ENCODE measurements around the gene SGMS1. TPM values are rescaled to one million over a fixed set of nuclear protein-coding genes. Genes with fewer than 3 reads are reported as not detected.
"Not testable (repeated sequence)": the region's sequence is repeated elsewhere in the genome, so short reads cannot be mapped to it uniquely, and the experiment has no call there.

SGMS1 gene
- total RNA-seq, 3 donors from 2014 or later, result 10.6 to 16.5 (median 14.1) TPM

- Mint-ChIP-seq H3K9me3 (no peaks in the 10 kb centered on the region), H3K4me1 (ENCODE audit: low read depth) (peaks cover 76% of the 10 kb centered on the region), H3K4me3 (no peak overlapping the region)
Measured at GRCh38 chr10:50575477-50576244, 48.1 kb downstream of the SGMS1 start.

GRCh38 chr10:50574931-50575330 lies 48.8 kb downstream of the SGMS1 start:
- DNase-seq (no peak), ATAC-seq (no peak)
- H3K4me1 Mint-ChIP-seq (ENCODE audit: low read depth), result peaks cover 70% of the 10 kb centered on the region
- H3K9me3 Mint-ChIP-seq, result no peaks in the 10 kb centered on the region
- H3K4me3 Mint-ChIP-seq, result no peak overlapping the region
- peaks cover 17% of the 10 kb centered on the region for H3K36me3 Mint-ChIP-seq (ENCODE audit: insufficient read depth)
- no peaks in the 10 kb centered on the region for H3K27me3 Mint-ChIP-seq (ENCODE audit: low read depth)

More at GRCh38 chr10:50575477-50576244, 48.1 kb downstream of the SGMS1 start:
- Mint-ChIP-seq H3K36me3 (ENCODE audit: insufficient read depth) (peaks cover 17% of the 10 kb centered on the region), H3K27me3 (ENCODE audit: low read depth) (no peaks in the 10 kb centered on the region)
- DNase-seq, result no peak
- no peak for ATAC-seq

DNA sequence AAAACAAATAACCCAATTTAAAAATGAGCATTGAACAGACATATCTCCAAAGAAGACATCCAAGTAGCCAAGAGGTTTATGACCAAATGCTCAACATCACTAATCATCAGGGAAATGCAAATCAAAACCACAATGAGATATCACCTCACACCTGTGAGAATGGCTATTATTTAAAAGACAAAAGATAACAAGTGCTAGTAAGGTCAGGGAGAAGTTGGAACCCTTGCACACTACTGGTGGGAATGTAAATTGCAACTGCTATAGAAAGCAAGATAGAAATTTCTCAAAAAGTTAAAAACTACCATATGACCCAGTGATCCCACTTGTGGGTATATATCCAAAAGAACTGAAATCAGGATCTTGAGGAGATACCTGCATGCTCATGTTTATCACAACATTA lies 49.5 kb downstream of the SGMS1 start:
- peak in 1 of 2 donors; percentile 18 for ATAC-seq
- peaks cover 64% of the 10 kb centered on the region for H3K4me1 Mint-ChIP-seq (ENCODE audit: low read depth)
- H3K9me3 Mint-ChIP-seq, result no peaks in the 10 kb centered on the region
- no peak for DNase-seq
- no peaks in the 10 kb centered on the region for H3K27me3 Mint-ChIP-seq (ENCODE audit: low read depth)
- peaks cover 17% of the 10 kb centered on the region for H3K36me3 Mint-ChIP-seq (ENCODE audit: insufficient read depth)
- H3K4me3 Mint-ChIP-seq, result no peak overlapping the region

DNA sequence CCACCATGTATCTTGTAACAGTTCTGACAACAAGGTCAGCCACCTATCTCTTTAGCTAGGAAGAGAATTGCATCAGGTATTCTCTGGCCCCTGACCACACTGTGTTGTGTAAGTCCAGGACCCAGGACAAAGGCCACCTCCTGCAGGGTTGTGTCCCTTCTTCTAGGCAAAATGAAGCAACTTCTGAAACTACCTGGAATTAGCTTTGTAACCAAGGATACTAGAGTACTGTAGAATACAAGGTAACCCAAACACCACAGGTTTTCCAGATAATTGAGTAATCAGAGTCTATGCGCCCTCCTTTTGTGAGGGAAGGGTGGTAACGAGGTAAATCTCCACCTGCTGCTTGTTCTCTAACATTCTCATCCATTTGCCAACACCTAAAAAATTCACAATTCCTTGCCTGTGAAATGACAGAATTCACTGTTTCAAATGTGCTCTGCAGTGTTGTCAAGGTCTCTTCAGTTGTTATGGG lies 51.7 kb downstream of the SGMS1 start:
- no peaks in the 10 kb centered on the region for H3K27me3 Mint-ChIP-seq (ENCODE audit: low read depth)
- DNase-seq, result no peak
- H3K4me1 Mint-ChIP-seq (ENCODE audit: low read depth), result peaks cover 44% of the 10 kb centered on the region
- H3K36me3 Mint-ChIP-seq (ENCODE audit: insufficient read depth), result peaks cover 14% of the 10 kb centered on the region
- ATAC-seq, result no peak
- H3K9me3 Mint-ChIP-seq, result no peaks in the 10 kb centered on the region
- H3K4me3 Mint-ChIP-seq, result no peak overlapping the region

GRCh38 chr10:50568750-50569149 lies 55.0 kb downstream of the SGMS1 start:
- not testable (repeated sequence) for H3K27me3 Mint-ChIP-seq (ENCODE audit: low read depth); H3K36me3 Mint-ChIP-seq (ENCODE audit: insufficient read depth); H3K9me3 Mint-ChIP-seq; DNase-seq; ATAC-seq; H3K4me3 Mint-ChIP-seq
- peaks cover 28% of the 10 kb centered on the region for H3K4me1 Mint-ChIP-seq (ENCODE audit: low read depth)

DNA sequence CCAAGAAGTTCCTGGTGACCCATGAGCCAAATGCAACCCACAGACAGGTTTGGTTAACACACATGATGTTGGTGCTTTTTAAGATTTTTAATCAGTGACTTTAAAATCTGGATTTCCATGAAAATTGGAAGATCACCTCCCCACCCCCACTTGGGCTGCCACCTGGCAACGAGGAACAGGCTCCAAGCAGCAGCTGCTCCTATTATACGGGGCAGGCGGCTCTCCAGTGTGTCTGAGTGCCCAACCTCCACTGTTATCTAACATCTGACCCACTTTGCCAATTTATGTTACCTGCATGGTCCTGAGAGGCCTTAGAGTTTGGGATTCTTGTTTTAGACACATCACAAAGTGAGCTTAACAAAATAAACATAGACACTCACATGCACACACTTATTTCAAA lies 56.4 kb downstream of the SGMS1 start:
- Mint-ChIP-seq H3K27me3 (ENCODE audit: low read depth) (no peaks in the 10 kb centered on the region), H3K9me3 (no peaks in the 10 kb centered on the region), H3K36me3 (ENCODE audit: insufficient read depth) (peaks cover 6% of the 10 kb centered on the region)

GRCh38 chr10:50566150-50566549 lies 57.6 kb downstream of the SGMS1 start:
- H3K36me3 Mint-ChIP-seq (ENCODE audit: insufficient read depth), result peaks cover 6% of the 10 kb centered on the region
- H3K9me3 Mint-ChIP-seq, result no peaks in the 10 kb centered on the region
- peaks cover 14% of the 10 kb centered on the region for H3K4me1 Mint-ChIP-seq (ENCODE audit: low read depth)
- H3K4me3 Mint-ChIP-seq, result no peak overlapping the region
- ATAC-seq, result no peak
- DNase-seq, result no peak
- no peaks in the 10 kb centered on the region for H3K27me3 Mint-ChIP-seq (ENCODE audit: low read depth)

More for the DNA sequence above, 56.4 kb downstream of the SGMS1 start:
- Mint-ChIP-seq H3K4me3 (no peak overlapping the region), H3K4me1 (ENCODE audit: low read depth) (peaks cover 15% of the 10 kb centered on the region)
- ATAC-seq (no peak), DNase-seq (no peak)

DNA sequence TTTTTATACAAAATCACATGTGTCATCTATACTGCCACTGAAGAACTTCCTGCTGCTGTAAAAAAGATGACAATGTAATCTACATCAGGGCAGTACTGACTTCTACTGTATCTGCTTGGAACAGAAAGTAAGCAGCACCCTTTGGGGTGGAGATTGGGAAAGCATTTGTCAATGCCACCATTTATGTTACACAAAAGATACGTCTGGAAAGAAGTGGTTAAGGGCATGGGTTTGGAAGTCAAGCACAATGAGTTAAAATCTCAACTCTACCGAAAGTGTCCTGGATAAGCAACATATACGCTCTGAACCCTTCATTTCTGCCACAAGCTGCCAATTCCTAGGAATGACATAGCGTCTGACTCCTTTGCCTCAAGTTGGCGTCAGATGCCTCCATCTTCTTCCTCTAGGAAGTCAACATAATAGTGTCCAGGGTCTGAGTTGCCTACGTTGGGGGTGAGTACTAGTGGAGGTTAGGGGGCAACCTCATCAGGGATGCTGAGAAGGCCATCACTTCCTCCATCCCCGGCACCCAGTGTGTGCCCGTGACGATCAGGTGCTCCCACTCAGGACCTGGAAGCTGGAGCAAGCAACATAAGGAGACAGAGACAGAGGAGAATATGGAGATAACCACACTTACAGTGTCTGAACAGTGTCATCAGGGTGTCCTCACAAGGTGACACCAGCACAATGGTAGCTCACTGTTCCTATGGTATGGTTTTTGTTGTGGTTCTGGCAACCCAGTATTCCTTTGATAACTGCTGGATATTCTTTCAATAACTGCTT lies 58.3 kb downstream of the SGMS1 start:
- Mint-ChIP-seq H3K4me1 (ENCODE audit: low read depth) (peaks cover 14% of the 10 kb centered on the region), H3K4me3 (no peak overlapping the region), H3K9me3 (no peaks in the 10 kb centered on the region), H3K36me3 (ENCODE audit: insufficient read depth) (peaks cover 6% of the 10 kb centered on the region), H3K27me3 (ENCODE audit: low read depth) (no peaks in the 10 kb centered on the region)
- DNase-seq, result no peak
- no peak for ATAC-seq

GRCh38 chr10:50563906-50564305 lies 59.9 kb downstream of the SGMS1 start:
- no peaks in the 10 kb centered on the region for H3K27me3 Mint-ChIP-seq (ENCODE audit: low read depth)
- ATAC-seq (no peak), DNase-seq (no peak)
- H3K4me3 Mint-ChIP-seq, result no peak overlapping the region
- peaks cover 6% of the 10 kb centered on the region for H3K36me3 Mint-ChIP-seq (ENCODE audit: insufficient read depth)
- H3K9me3 Mint-ChIP-seq, result no peaks in the 10 kb centered on the region
- peaks cover 20% of the 10 kb centered on the region for H3K4me1 Mint-ChIP-seq (ENCODE audit: low read depth)

GRCh38 chr10:50561816-50562215 lies 61.9 kb downstream of the SGMS1 start:
- no peak for DNase-seq
- Mint-ChIP-seq H3K27me3 (ENCODE audit: low read depth) (no peaks in the 10 kb centered on the region), H3K4me3 (no peak overlapping the region), H3K36me3 (ENCODE audit: insufficient read depth) (peaks cover 6% of the 10 kb centered on the region), H3K9me3 (no peaks in the 10 kb centered on the region), H3K4me1 (ENCODE audit: low read depth) (peaks cover 20% of the 10 kb centered on the region)
- ATAC-seq, result no peak

GRCh38 chr10:50561266-50561665 lies 62.5 kb downstream of the SGMS1 start:
- Mint-ChIP-seq H3K36me3 (ENCODE audit: insufficient read depth) (peaks cover 7% of the 10 kb centered on the region), H3K4me3 (no peak overlapping the region), H3K27me3 (ENCODE audit: low read depth) (no peaks in the 10 kb centered on the region), H3K4me1 (ENCODE audit: low read depth) (peaks cover 19% of the 10 kb centered on the region), H3K9me3 (no peaks in the 10 kb centered on the region)
- DNase-seq, result no peak
- no peak for ATAC-seq

- Mint-ChIP-seq H3K4me1 (ENCODE audit: low read depth) (peaks cover 16% of the 10 kb centered on the region), H3K27me3 (ENCODE audit: low read depth) (no peaks in the 10 kb centered on the region), H3K9me3 (no peaks in the 10 kb centered on the region), H3K36me3 (ENCODE audit: insufficient read depth) (peaks cover 4% of the 10 kb centered on the region), H3K4me3 (no peak overlapping the region)
- DNase-seq (no peak), ATAC-seq (no peak)
Measured at GRCh38 chr10:50560370-50560769, 63.4 kb downstream of the SGMS1 start.

- DNase-seq (no peak), ATAC-seq (no peak)
- Mint-ChIP-seq H3K9me3 (no peaks in the 10 kb centered on the region), H3K27me3 (ENCODE audit: low read depth) (no peaks in the 10 kb centered on the region), H3K4me3 (no peak overlapping the region), H3K4me1 (ENCODE audit: low read depth) (peaks cover 19% of the 10 kb centered on the region), H3K36me3 (ENCODE audit: insufficient read depth) (peaks cover 2% of the 10 kb centered on the region)
Measured at GRCh38 chr10:50558371-50558770, 65.4 kb downstream of the SGMS1 start.

GRCh38 chr10:50557130-50557682 lies 66.5 kb downstream of the SGMS1 start:
- DNase-seq, result no peak
- Mint-ChIP-seq H3K4me1 (ENCODE audit: low read depth) (peaks cover 26% of the 10 kb centered on the region), H3K36me3 (ENCODE audit: insufficient read depth) (peaks cover 2% of the 10 kb centered on the region), H3K4me3 (no peak overlapping the region), H3K27me3 (ENCODE audit: low read depth) (no peaks in the 10 kb centered on the region), H3K9me3 (no peaks in the 10 kb centered on the region)
- no peak for ATAC-seq

All from activated T-cell treated with anti-CD3 and anti-CD28 coated beads, Interleukin-2, amount 50 U/mL, for 4 hours (primary cell).